Activated CD8-positive, alpha-beta memory T cell treated with anti-CD3 and anti-CD28 coated beads for 48 hours (primary cell): Measurements from ENCODE around the gene FGFR4.
A peak's percentile ranks its signal among the peaks of the same experiment; 100 is the strongest.

ENCODE experiments used
- DNase-seq, 3 experiments: peaks; one replicate each; pipeline ENCODE4 v3.0.0-alpha.2; 2020; ENCODE audit warnings: low read depth in 2 of 3, low spot score in 2 of 3

FGFR4 gene

GRCh38 chr5:177131019-177131320 lies 44.3 kb downstream of the FGFR4 start:
- no peak for DNase-seq

GRCh38 chr5:177131352-177132135 lies 44.8 kb downstream of the FGFR4 start:
- no peak for DNase-seq

- DNase-seq: no peak
These were observed 45.7 kb downstream of the FGFR4 start for GRCh38 chr5:177132136-177133095.

- peak; percentile 75 to 83 (median 83) for DNase-seq
These were observed 46.6 kb downstream of the FGFR4 start, which contains the start of gene NSD1 for GRCh38 chr5:177133096-177133852. TSS of gene NSD1 (plus strand) at chr5:177133773. CDS start at chr5:177135104, 1,331 bp downstream.

GRCh38 chr5:177133853-177134696 lies 47.4 kb downstream of the FGFR4 start:
- peak in 1 of 3 experiments; percentile 23 for DNase-seq

GRCh38 chr5:177134697-177135225 lies 48.0 kb downstream of the FGFR4 start:
- DNase-seq: no peak

- DNase-seq: no peak
These were observed 53.6 kb downstream of the FGFR4 start for GRCh38 chr5:177140312-177140711.

- DNase-seq: no peak
These were observed 54.8 kb downstream of the FGFR4 start for GRCh38 chr5:177141496-177141895.

- DNase-seq: no peak
These were observed 55.4 kb downstream of the FGFR4 start for GRCh38 chr5:177142098-177142611.

- DNase-seq: no peak
These were observed 56.1 kb downstream of the FGFR4 start for GRCh38 chr5:177142778-177143177.

- no peak for DNase-seq
These were observed 60.4 kb downstream of the FGFR4 start for GRCh38 chr5:177146891-177147638.
